Measurements from ENCODE around the gene PSG6.
"Not testable (repeated sequence)": the region's sequence is repeated elsewhere in the genome, so short reads cannot be mapped to it uniquely, and the experiment has no call there.

PSG6 gene

GRCh38 chr19:42917634-42918033 lies at the start of gene PSG6:
Gene PSG6, minus strand, starts transcription at chr19:42917894. Its CDS starts 102 bp downstream, at chr19:42917792.
- DNase-seq = not testable (repeated sequence)

- DNase-seq = no peak
These were observed 47.5 kb upstream of the PSG6 start for GRCh38 chr19:42965176-42965575.

- DNase-seq = no peak
These were observed 43.4 kb upstream of the PSG6 start for GRCh38 chr19:42961119-42961518.

GRCh38 chr19:42952126-42952525 lies 34.4 kb upstream of the PSG6 start:
- not testable (repeated sequence) for DNase-seq

GRCh38 chr19:42951476-42951875 lies 33.8 kb upstream of the PSG6 start:
- not testable (repeated sequence) for DNase-seq

GRCh38 chr19:42942187-42942789 lies 24.6 kb upstream of the PSG6 start:
- DNase-seq = no peak

- not testable (repeated sequence) for DNase-seq
These were observed 19.4 kb upstream of the PSG6 start, which contains the start of gene PSG7 for GRCh38 chr19:42937107-42937506. Gene PSG7, minus strand, starts transcription at chr19:42937207. Its CDS starts 131 bp downstream, at chr19:42937076.

GRCh38 chr19:42934726-42935125 lies 17.0 kb upstream of the PSG6 start:
- DNase-seq = not testable (repeated sequence)

DNA sequence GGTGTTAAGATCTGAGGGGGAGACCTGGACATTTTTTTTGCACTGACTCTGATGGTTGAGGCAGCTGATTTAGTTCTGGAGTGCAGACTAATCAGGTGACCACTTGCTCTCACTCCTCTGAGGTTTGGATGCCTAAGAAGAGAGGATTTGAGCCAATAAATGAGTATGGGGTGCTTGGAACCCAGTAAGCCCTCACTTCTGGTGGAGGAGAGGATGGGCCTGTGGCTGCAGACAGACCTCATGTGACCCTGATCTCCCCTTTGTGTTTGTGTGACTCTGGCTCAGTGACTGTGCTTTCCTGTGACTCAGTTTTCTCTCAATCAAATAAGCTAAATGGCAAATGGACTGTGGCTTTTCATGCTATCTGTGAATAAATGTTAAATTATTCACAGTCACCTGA lies 16.5 kb upstream of the PSG6 start:
- not testable (repeated sequence) for DNase-seq

GRCh38 chr19:42933412-42933811 lies 15.7 kb upstream of the PSG6 start:
- not testable (repeated sequence) for DNase-seq

- not testable (repeated sequence) for DNase-seq
These were observed 14.9 kb upstream of the PSG6 start for GRCh38 chr19:42932485-42933101.

DNA sequence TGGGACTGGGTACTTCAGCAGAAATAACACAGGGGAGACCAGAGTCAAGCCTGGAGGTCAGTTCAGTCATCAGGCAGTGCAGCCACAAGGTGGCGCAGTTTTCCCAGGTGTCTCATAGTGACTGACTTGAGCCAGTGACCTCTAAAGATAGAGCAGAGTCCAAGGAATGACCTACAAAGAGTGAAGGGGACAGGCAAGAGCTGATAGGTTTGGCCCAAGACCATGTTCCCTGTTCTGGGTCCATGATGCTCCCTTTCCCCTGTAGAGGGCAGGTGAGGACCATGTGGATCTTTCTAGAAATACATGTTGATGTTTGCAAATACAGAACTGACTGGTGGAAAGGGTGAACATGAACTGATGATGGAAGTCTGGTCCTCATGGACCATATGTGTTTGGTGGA lies 12.5 kb upstream of the PSG6 start:
- not testable (repeated sequence) for DNase-seq

DNA sequence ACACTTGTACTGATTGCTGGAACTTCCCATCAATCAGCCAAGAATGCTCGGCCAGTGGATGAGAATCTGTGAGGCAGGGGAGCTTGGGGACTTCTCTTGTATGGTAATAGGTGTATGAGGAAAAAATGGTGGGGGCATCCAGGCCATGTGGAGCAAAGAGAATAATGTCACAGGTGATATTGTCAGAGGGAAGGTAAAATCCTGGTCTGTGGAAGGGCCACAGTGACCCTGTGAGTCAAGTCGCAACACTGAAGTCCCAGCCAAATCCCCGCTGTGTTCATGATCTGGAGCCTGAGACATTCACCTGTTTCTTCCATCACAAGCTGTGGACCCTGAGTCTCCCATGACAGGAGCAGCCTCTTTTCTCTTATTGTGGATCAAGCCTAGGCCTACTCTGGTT lies 11.2 kb upstream of the PSG6 start:
- no peak for DNase-seq

GRCh38 chr19:42926781-42927180 lies 9.1 kb upstream of the PSG6 start:
- DNase-seq = no peak

DNA sequence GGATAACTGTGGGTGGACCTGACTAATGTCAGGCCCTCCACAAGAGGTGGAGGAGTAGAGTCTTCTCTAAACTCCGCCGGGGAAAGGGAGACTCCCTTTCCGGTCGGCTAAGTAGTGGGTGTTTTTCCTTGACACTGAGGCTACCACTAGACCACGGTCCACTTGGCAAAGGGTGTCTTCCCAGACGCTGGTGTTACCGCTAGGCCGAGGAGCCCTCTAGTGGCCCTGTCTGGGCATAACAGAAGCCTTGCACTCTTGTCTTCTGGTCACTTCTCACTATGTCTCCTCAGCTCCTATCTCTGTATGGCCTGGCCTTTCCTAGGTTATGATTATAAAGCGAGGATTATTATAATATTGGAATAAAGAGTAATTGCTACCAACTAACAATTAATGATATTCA lies 5.4 kb upstream of the PSG6 start:
- not testable (repeated sequence) for DNase-seq

DNA sequence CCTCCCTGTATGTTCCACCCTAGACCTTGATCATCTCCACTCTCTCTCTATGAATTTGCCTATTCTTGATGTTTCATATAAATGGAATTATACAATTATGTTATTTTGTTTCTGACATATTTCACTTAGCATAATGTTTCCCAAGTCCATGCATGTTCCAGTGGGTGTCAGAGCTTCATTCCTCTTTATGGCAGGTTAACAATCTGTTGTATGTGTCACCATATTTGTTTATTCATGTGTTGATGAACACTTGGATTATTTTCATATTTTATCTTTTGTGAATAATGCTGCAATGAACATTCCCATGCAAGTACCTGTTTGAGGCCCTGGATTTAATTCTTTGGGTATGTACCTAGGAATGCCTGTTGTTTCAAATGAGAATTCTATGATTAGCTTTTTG lies 3.3 kb upstream of the PSG6 start:
- not testable (repeated sequence) for DNase-seq

DNA sequence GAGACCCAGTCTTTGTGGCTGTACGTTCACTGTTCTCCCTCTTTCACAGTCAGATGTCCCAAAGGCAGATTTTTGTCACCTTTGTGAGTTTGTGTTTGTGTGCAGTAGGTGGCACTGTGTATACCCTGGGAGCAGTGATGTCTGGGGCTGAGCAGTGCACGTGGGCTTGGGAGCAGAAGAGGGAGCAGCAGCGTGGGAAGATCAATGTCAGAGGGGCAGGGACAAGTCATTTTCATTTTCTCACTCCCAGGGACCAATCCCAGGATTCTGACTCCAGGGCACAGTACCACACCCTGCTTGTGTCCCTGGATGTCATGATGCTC lies 2.0 kb upstream of the PSG6 start:
- no peak for DNase-seq

GRCh38 chr19:42919070-42919756 lies 1.5 kb upstream of the PSG6 start:
- DNase-seq = not testable (repeated sequence)

DNA sequence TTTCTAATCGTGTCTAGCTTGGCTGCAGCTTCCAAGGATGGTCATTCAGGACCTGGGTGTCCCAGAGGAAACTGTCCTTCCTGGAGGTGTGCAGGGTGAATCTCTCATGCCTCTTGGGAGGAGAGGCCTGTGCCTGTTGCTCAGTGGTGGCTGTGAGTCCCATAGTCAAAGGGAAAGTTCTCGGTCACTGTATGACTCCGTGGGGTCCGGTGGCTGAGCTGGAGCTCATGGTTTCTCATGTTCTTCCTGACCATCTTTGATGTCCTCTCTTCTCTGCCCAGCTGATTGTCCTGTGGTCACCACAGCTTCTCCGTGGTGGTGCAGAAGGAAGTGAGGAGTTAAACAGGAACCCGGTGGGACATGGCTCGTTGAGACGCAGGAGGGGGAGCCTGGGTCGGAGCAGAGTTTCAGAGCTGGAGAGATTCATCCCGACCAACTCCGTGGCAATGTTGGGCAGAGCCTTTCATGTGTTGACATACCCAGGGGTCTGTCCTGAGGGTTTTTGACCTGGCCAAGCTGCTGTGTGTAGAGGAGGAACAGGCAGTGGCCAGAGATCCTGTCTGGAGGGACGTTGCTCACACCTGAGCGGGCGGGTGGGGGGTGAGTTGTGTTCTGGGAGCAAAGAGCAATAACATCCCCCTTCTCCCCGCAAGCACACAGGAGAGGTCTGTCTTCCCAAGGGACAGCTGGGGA lies 829 bp upstream of the PSG6 start:
- DNase-seq = not testable (repeated sequence)

DNA sequence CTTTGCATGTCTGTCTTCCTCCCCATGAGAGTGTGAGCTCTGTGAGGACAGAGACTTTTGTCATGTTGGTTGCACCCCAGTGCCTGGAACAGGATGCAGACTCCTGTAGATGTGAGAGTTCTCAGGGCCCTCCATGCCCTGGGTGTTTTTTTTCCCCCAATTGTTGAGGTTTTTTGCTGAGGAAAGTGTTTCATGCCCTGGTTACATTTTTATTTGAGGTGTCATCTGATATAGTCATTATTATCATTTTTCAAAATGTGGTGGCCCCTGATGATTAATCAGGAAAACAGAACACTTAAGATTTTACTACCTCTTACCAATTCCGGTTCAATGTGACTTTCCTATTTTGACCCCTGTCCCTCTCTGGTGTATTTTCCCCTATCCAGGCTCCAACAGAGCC lies 763 bp downstream of the PSG6 start:
- DNase-seq = not testable (repeated sequence)

DNA sequence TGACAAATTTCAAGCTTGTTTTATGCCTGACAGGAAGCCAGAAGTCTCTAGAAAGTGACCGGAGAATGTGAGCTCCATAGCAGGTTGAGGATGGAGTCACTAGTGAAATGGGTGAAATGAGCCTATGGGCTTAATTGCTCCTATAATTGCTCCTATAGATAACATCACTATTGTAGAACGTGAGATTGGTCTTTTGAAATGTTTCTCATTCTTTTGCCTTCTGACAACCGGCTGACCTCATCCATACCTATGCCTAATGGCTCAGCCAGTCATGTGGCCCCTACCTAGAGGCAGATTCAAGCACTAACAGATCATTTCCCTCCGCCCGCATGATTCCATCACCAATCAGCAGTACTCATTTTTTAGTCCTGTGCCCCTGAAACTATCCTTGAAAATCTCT lies 4.2 kb downstream of the PSG6 start:
- DNase-seq = not testable (repeated sequence)

GRCh38 chr19:42912941-42913340 lies 4.8 kb downstream of the PSG6 start:
- DNase-seq = not testable (repeated sequence)

GRCh38 chr19:42911731-42912130 lies 6.0 kb downstream of the PSG6 start:
- DNase-seq = not testable (repeated sequence)

GRCh38 chr19:42906162-42906561 lies 11.5 kb downstream of the PSG6 start:
- not testable (repeated sequence) for DNase-seq

Data from NCI-H2081 treated with DMSO at 0.1 percent for 48 hours (cell line).